BLaER1 (cell line): Measurements from ENCODE around the gene OLFML2B.
"Not testable (repeated sequence)": the region's sequence is repeated elsewhere in the genome, so short reads cannot be mapped to it uniquely, and the experiment has no call there.

ENCODE experiments used
- H3K27ac ChIP-seq: shearing (Covaris generic); formaldehyde crosslinking; 2 replicates; pipeline ENCODE4 v1.8.1; 2022
- H3K27me3 ChIP-seq: shearing (Covaris generic); formaldehyde crosslinking; 2 replicates; pipeline ENCODE4 v1.8.1; 2022
- H3K36me3 ChIP-seq: shearing (Covaris generic); formaldehyde crosslinking; 2 replicates; pipeline ENCODE4 v1.8.1; 2022
- H3K4me1 ChIP-seq: shearing (Covaris generic); formaldehyde crosslinking; 2 replicates; pipeline ENCODE4 v1.8.1; 2022
- H3K4me2 ChIP-seq: shearing (Covaris generic); formaldehyde crosslinking; 2 replicates; pipeline ENCODE4 v1.8.1; 2022
- H3K4me3 ChIP-seq: shearing (Covaris generic); formaldehyde crosslinking; 2 replicates; pipeline ENCODE4 v1.8.1; 2022
- H3K9ac ChIP-seq: shearing (Covaris generic); formaldehyde crosslinking; 2 replicates; pipeline ENCODE4 v1.8.1; 2022
- H3K9me3 ChIP-seq: shearing (Covaris generic); formaldehyde crosslinking; 2 replicates; pipeline ENCODE4 v1.8.1; 2022
- H4K20me1 ChIP-seq: shearing (Covaris generic); formaldehyde crosslinking; 2 replicates; pipeline ENCODE4 v1.8.1; 2022
- Cebpa-rat ChIP-seq: shearing (Covaris generic); IDR thresholded peaks from 2 replicates; pipeline ENCODE4 v1.8.1; 2022

Gene OLFML2B

GRCh38 chr1:162062542-162063015, 38.9 kb upstream of the OLFML2B start:
- H3K4me3 ChIP-seq: no peak overlapping the region
- H3K9ac ChIP-seq: no peak overlapping the region
- no peaks in the 10 kb centered on the region for H3K4me1 ChIP-seq
- no peak overlapping the region for H3K27ac ChIP-seq
- H3K9me3 ChIP-seq: no peaks in the 10 kb centered on the region
- TF ChIP-seq Cebpa-rat: no peak
- H4K20me1 ChIP-seq: no peaks in the 10 kb centered on the region
- H3K4me2 ChIP-seq: no peak overlapping the region
- no peaks in the 10 kb centered on the region for H3K36me3 ChIP-seq
- H3K27me3 ChIP-seq: no peaks in the 10 kb centered on the region

DNA sequence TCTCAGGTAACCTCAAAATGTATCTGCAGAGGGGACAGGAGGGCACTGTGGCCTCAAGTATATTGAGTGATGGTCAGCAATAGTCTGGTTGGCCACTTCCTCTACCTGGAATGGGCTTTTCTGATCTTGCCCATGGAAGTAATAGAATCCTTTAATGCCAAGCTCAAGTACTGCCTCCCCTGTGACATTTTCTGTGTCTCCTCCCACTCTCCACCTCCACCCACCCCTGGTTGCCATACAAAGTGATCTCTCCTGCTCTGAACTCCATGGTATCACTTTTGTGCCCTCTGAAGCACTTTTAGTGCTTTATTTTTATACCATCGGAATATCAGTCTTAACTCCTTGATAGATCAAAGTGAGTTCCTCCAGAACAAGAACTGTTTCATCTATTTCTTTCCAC, 36.6 kb upstream of the OLFML2B start:
- TF ChIP-seq Cebpa-rat: no peak
- Histone ChIP-seq H3K27ac (no peak overlapping the region), H3K4me2 (no peak overlapping the region), H3K36me3 (no peaks in the 10 kb centered on the region), H3K9ac (no peak overlapping the region), H4K20me1 (no peaks in the 10 kb centered on the region), H3K4me1 (no peaks in the 10 kb centered on the region), H3K4me3 (no peak overlapping the region), H3K27me3 (no peaks in the 10 kb centered on the region), H3K9me3 (no peaks in the 10 kb centered on the region)

GRCh38 chr1:162059721-162060120, 36.1 kb upstream of the OLFML2B start:
- no peaks in the 10 kb centered on the region for H4K20me1 ChIP-seq
- no peaks in the 10 kb centered on the region for H3K27me3 ChIP-seq
- H3K36me3 ChIP-seq: no peaks in the 10 kb centered on the region
- no peak overlapping the region for H3K4me3 ChIP-seq
- H3K9ac ChIP-seq: no peak overlapping the region
- no peaks in the 10 kb centered on the region for H3K4me1 ChIP-seq
- no peaks in the 10 kb centered on the region for H3K9me3 ChIP-seq
- H3K27ac ChIP-seq: no peak overlapping the region
- H3K4me2 ChIP-seq: no peak overlapping the region
- no peak for TF ChIP-seq Cebpa-rat

GRCh38 chr1:162056579-162056978, 32.9 kb upstream of the OLFML2B start:
- no peaks in the 10 kb centered on the region for H3K9me3 ChIP-seq
- no peak overlapping the region for H3K27ac ChIP-seq
- no peaks in the 10 kb centered on the region for H3K36me3 ChIP-seq
- H3K9ac ChIP-seq: no peak overlapping the region
- no peak for TF ChIP-seq Cebpa-rat
- peaks cover 8% of the 10 kb centered on the region for H3K4me1 ChIP-seq
- H3K4me3 ChIP-seq: no peak overlapping the region
- no peaks in the 10 kb centered on the region for H4K20me1 ChIP-seq
- no peaks in the 10 kb centered on the region for H3K27me3 ChIP-seq
- no peak overlapping the region for H3K4me2 ChIP-seq

GRCh38 chr1:162056043-162056442, 32.4 kb upstream of the OLFML2B start:
- H3K9ac ChIP-seq: no peak overlapping the region
- no peaks in the 10 kb centered on the region for H3K36me3 ChIP-seq
- no peak overlapping the region for H3K4me3 ChIP-seq
- H3K9me3 ChIP-seq: no peaks in the 10 kb centered on the region
- H3K4me2 ChIP-seq: no peak overlapping the region
- TF ChIP-seq Cebpa-rat: no peak
- H3K4me1 ChIP-seq: peaks cover 8% of the 10 kb centered on the region
- H3K27me3 ChIP-seq: no peaks in the 10 kb centered on the region
- no peaks in the 10 kb centered on the region for H4K20me1 ChIP-seq
- H3K27ac ChIP-seq: no peak overlapping the region

DNA sequence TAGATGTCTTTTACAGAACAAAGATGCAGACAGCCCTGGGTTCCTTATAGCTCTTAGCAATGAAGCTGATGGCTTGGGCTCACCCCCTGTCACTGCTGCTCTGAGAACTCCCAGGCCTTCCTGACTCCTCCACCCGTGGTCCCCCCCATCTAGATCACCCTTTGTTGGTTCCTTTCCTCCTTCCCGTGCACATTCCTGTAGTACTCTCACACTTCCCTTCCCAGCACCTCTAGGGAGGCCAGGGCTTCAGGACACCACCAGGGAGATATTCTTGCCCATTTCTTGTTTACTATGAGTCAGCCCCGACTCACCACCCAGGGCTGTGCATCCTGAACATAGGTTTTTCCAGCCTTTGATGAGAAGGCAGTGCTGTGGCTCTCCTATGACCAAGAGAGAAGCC, 31.4 kb upstream of the OLFML2B start:
- Histone ChIP-seq H3K9me3 (no peaks in the 10 kb centered on the region), H3K27ac (no peak overlapping the region), H3K4me2 (no peak overlapping the region), H3K4me1 (peaks cover 8% of the 10 kb centered on the region), H3K36me3 (no peaks in the 10 kb centered on the region), H4K20me1 (no peaks in the 10 kb centered on the region), H3K9ac (no peak overlapping the region), H3K4me3 (no peak overlapping the region), H3K27me3 (no peaks in the 10 kb centered on the region)
- no peak for TF ChIP-seq Cebpa-rat

- H3K9ac ChIP-seq, H3K4me1 ChIP-seq, H3K27ac ChIP-seq, H3K27me3 ChIP-seq, H4K20me1 ChIP-seq, H3K4me2 ChIP-seq, H3K36me3 ChIP-seq, H3K9me3 ChIP-seq, H3K4me3 ChIP-seq: not testable (repeated sequence)
Observed at GRCh38 chr1:162053949-162054348, 30.3 kb upstream of the OLFML2B start.

DNA sequence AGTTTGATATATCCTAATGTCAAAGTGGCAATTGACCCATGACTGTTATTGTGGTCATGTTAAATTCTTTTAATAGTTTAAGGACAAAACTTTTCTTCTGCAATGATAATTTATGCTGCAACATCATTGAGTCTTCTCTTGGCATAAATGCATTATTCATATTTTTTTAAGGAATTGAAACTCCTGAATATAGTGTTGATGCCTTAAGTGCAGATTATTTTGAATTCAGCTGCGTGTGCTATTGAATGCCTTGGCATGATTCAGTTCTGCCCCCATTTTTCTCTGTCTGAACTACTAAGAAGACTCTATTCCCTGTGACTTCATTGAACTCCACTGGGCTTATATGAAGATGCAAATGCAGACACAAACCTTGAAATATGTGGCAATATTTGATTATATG, 23.3 kb upstream of the OLFML2B start:
- Histone ChIP-seq H3K9ac (no peak overlapping the region), H3K4me1 (no peaks in the 10 kb centered on the region), H3K27ac (no peak overlapping the region), H3K4me2 (no peak overlapping the region), H4K20me1 (no peaks in the 10 kb centered on the region), H3K27me3 (no peaks in the 10 kb centered on the region), H3K4me3 (no peak overlapping the region), H3K9me3 (peaks cover 6% of the 10 kb centered on the region; the same call in 1 of the 2 replicates), H3K36me3 (no peaks in the 10 kb centered on the region)
- no peak for TF ChIP-seq Cebpa-rat

- no peak overlapping the region for H3K4me2 ChIP-seq
- H3K27ac ChIP-seq: no peak overlapping the region
- no peaks in the 10 kb centered on the region for H3K27me3 ChIP-seq
- H3K36me3 ChIP-seq: no peaks in the 10 kb centered on the region
- no peak overlapping the region for H3K4me3 ChIP-seq
- no peak overlapping the region for H3K9ac ChIP-seq
- H4K20me1 ChIP-seq: no peaks in the 10 kb centered on the region
- peaks cover 6% of the 10 kb centered on the region; the same call in 1 of the 2 replicates for H3K9me3 ChIP-seq
- no peaks in the 10 kb centered on the region for H3K4me1 ChIP-seq
- no peak for TF ChIP-seq Cebpa-rat
Observed at GRCh38 chr1:162042361-162042760, 18.7 kb upstream of the OLFML2B start.

DNA sequence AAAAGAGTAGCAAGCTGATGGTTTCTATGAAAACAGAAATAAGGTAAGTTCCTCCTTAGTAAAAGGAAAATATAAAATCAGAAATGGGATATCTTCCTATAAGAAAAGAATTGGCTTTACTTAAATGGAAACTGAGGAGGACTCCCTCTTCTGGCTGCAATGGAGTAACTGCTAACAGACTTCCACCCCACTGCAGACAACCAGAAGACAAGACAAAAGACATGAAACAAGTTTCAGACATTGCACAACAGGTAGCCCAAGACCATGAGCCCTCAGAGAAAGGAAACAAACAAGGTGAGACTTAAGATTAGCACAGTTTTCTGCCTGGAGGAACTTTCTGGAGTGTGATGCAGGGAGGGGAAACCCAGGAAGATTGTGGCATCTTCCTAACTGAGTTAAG, 17.0 kb upstream of the OLFML2B start:
- no peak overlapping the region for H3K9ac ChIP-seq

GRCh38 chr1:162040001-162040400, 16.3 kb upstream of the OLFML2B start:
- no peak for TF ChIP-seq Cebpa-rat
- Histone ChIP-seq H3K27me3 (no peaks in the 10 kb centered on the region), H4K20me1 (no peaks in the 10 kb centered on the region), H3K4me3 (no peak overlapping the region), H3K36me3 (no peaks in the 10 kb centered on the region), H3K27ac (no peak overlapping the region), H3K4me2 (no peak overlapping the region), H3K9me3 (peaks cover 6% of the 10 kb centered on the region; the same call in 1 of the 2 replicates), H3K4me1 (no peaks in the 10 kb centered on the region), H3K9ac (no peak overlapping the region)

More for the DNA sequence above, 17.0 kb upstream of the OLFML2B start:
- no peaks in the 10 kb centered on the region for H3K36me3 ChIP-seq
- H4K20me1 ChIP-seq: no peaks in the 10 kb centered on the region
- no peaks in the 10 kb centered on the region for H3K27me3 ChIP-seq
- no peak overlapping the region for H3K4me2 ChIP-seq
- H3K9me3 ChIP-seq: peaks cover 6% of the 10 kb centered on the region; the same call in 1 of the 2 replicates
- H3K27ac ChIP-seq: no peak overlapping the region
- TF ChIP-seq Cebpa-rat: no peak
- no peak overlapping the region for H3K4me3 ChIP-seq
- no peaks in the 10 kb centered on the region for H3K4me1 ChIP-seq
